GM19438 (cell line): Measurements from ENCODE around the gene HS3ST4.
"Not testable (repeated sequence)": the region's sequence is repeated elsewhere in the genome, so short reads cannot be mapped to it uniquely, and the experiment has no call there.

Experiments
- ATAC-seq: cut with Tn5 transposase; IDR thresholded peaks from one replicate; pipeline ENCODE4 v1.9.1; 2021; ENCODE audit warnings: low read depth; ENCODE audit not compliant: unreplicated experiment

The HS3ST4 gene

DNA sequence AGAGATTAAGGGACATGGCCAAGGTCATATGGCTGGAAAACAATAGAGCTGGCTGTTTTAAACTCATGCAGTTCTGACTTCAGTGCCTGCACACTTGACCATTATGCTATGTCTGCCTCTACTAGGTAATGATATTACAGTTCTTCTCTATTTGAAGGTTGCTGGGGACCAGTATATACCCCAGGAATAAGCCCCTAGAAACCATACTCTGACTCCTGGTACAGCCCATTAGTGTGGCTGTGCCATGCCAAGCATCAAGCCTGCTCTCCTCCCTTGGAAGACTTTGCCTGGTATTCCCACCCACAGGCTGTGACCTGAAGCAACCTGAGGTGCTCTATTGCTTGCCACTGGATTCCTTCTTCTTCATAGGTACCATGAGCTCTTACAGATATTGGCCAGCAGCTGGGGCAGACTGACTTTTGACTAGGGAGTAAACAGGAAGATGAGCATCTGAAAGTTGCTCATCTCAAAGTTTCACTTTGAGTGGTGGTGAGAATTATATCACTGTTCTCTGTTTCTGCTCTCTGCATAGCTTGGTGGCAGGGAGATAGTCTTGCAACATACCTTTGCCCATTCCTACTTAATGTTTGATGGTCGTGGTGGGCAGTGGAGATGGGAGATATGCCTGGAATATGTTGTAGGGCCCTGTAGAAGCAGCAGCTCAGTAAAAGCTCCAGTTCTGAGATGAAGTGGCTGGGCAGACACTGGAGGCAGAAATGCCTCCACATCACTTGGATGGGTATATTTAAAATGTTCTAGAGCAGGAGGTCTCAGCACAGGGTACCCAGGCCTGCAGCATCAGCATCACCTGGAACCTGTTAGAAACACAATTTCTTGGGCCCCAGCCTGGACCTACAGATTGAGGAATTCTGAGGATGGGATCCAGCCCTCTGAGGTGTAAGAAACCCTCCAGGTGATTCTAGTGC, 274.7 kb downstream of the HS3ST4 start:
- no peak for ATAC-seq

DNA sequence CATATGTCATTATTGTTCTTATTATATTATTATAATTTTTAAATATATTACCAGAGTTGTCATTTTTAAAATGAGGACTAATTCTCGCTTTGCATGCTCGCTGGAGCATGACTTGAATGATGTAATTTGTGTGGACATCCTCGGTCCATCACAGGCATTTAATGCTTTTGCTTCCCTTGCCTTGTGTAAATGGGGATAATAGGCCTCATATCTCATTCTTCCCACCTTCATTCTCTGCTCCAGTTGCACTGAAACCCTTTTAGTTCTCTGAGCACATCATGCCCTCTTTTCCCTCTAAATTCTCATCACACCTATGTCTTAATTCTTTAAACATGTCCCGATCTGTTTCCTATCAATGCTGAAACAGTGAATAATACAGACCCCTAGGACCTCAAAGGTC, 285.4 kb downstream of the HS3ST4 start:
- ATAC-seq = no peak

DNA sequence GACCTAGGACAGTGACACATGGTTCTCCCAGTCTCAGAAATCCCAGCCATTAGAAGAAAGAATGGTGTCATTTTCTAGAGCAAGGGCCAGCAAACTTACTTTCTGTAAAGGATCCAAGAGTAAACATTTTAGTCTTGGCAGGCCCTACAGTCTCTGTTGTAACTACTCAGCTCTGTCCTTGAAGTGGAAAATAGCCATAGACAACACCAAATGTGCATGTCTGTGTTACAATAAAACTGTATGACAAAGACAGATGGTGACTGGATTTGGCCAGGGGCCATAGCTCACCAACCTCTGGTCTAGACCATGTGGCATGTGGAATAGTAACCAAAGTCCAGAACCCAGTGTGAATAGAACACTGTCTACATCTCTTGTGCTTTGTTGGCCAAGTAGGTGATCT, 286.5 kb downstream of the HS3ST4 start:
- ATAC-seq = no peak

DNA sequence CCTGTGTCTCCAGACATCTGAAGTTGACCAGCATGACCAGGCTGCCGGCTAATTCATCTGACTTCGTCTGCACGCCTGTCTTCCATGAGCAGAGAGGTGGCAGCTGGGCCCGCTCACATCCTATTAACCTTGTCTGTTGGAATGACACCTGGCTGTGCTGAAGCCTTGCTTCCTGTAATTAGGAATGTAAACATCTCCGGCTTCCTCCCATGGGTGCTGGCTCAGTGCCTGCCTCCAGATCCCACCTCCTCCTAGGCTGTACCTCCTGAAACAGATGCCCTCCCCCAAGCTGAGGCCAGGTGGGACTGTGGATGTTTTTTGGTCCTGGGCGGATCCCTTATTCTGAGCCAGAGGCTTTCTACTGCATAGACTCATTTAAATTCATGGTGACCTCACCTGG, 296.3 kb downstream of the HS3ST4 start:
- ATAC-seq = no peak

DNA sequence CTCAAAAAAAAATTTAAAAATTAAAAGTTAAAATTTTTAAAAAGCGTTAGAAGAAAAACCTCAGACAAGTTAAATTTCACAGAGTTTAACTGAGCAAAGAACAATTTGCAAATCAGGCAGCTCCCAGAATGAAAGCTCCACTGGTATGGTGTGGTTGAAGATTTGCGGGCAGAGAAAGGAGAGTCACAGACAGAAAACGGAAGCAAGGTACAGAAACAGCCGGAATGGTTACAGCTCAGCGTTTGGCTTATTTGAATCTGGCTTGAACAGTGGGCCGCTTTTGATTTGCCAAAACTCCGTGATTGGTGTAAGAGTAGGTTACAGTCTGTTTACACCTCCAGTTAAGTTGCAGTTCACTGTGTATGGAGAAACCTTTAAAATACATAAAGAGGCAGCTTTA, 297.1 kb downstream of the HS3ST4 start:
- ATAC-seq = no peak

DNA sequence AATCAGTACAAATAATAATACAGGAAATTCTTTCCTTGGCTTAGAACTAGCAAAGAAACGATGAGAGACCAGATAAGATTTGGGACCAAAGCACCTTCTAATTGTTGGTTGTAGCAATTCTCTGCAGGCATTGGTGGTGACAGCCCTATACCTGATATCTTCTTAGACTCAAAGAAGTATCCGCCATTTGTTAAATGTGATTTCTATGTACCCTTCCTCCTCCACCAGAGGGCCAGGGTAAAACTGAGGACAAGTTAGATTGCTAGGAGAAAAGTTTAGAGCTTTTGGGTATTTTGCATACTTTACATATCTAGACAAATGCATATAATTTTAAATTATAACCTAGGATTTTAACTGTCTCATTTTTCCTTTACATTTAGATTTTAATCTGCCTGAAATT, 304.3 kb downstream of the HS3ST4 start:
- no peak for ATAC-seq

DNA sequence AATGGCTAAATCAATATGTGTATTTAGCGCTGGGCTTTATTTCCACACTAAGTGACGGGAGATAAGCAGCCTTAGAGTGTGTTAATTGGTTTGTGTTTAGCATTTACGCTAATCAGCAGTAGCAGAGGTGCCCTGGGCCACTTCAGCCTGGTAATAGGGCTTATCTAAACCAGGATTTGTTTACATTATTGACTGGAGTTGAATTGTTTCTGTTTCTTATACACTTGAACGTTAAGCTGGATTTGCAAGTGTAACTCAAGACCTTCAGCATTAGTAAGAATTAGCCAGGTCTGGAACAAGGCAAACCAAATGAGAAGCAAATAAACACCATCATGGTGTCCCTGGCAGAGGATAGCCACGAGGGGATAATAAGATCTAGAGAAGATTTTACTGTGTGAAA, 313.6 kb downstream of the HS3ST4 start:
- no peak for ATAC-seq

DNA sequence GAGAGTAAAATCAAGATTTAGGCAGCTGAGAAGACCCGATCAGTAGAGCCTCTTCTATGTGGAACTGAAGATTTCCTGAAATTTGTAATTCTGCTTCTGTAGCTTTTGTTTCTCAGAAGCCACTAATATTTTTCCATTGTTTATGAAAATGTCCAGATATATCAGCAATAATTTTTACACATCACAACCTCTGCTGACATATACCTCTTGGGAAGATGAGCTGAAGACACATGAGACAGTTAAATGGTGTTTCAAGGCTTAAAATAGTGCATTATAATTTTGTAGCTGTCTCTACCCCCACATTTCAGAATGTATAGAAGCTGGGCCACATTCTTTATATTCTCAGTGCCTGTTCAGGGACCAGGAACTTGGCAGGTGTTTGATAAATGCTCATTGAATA, 320.6 kb downstream of the HS3ST4 start:
- no peak for ATAC-seq

DNA sequence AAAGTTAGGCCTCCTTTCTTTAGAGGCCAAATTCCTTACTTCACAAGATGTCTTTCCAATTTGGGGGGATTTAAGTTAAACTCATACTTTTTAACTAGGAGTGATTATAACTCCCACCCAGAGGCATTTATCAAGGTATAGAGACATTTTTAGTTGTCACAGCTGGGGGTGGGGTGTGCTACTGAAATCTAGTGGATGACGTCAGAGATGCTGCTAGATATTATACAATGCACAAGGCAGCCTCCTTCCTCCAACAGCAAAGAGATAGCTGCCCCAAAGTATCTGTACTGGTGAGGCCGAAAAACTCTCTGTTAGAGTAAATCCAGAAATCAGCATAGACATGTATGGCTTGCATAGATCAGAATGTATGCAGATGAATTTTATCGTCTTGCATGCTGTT, 324.0 kb downstream of the HS3ST4 start:
- ATAC-seq = no peak

DNA sequence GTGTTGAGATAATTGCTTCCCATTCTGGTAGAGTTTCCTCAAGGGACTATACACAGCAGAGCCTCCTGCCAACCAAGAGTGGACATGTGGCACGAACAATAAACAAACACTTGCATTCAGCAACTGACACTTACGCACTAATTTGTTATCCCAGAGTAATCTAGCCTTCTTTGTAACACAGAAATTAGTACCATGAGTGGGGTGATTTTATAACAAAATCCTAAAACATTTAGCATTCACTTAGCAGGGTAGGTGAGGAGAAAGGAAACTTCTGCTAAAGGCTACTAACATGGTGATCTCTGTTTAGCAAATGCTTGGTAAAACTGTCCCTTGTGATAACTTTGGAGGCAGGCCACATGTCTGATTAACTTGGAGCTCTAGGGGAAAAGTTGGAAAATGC, 325.2 kb downstream of the HS3ST4 start:
- ATAC-seq = no peak

DNA sequence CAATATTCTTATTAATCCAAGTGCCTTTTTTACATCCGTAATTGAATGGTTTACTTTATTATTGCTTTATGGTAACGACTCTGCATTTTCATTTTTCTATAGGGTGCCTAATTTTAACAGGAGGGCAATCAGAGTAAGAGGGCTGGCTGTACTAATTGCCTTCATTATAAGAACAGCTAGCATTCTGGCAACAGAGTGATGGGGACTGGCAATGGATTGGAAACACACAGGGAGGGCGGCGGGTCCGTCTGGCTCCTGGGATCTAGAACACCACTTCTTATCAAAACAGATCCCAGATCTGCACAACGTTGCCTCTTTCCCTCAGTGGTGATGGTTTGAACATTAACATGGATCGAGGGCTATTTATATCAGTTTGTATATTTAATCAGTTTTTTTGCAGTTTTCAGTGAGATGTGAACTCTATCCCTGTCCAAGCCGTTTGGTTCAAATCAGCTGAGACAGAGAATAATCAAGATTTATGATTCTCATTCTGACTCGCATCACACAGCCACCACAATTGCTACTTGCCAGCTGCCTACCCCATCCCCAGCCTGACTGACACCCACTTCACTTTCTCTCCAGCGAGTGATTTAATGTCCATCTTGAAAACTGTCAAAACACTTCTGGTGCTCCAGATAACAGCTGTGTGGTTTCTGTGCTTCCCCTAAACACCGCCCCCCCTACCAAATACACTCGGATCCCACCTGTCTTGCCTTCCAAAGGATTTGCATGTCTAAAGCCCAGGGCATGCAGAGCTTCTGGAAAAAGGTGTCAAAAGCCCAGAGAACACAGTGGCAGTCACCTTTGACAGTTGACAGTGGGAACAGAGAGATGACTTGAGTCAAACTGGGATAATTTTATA, 327.9 kb downstream of the HS3ST4 start:
- no peak for ATAC-seq

DNA sequence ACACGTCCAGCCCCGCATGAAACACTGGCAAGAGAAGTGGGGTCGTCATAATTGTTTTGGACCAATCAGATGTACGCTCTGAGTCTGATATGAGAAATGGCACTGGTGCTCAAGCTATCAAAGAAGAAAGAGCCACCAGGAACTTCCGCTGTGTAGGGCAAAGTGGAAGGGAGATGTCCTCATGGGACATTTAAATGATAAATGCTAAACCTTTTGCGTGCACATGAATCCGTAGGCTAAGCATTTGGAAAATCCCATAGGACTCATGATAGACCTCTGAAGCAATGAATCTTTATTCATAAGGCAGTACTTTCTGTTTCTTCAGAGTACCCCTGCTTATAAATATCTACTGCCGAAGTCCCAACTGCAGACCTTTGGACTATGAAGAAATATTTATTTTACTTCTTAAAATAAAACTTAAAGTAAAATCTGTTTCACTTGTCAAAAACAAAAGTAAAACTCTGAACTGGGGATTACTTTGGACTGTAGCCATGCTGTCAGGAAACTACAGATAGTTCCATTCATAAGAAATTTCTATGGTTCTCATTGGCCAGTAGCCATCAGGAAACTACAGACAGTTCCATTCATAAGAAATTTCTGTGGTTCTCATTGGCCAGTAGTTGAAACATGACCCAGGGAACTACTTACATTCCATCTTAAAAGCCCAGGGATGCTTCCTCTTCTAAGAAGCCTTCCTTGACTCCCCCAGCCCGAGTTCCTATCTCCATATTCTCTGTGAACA, 335.1 kb downstream of the HS3ST4 start:
- no peak for ATAC-seq

DNA sequence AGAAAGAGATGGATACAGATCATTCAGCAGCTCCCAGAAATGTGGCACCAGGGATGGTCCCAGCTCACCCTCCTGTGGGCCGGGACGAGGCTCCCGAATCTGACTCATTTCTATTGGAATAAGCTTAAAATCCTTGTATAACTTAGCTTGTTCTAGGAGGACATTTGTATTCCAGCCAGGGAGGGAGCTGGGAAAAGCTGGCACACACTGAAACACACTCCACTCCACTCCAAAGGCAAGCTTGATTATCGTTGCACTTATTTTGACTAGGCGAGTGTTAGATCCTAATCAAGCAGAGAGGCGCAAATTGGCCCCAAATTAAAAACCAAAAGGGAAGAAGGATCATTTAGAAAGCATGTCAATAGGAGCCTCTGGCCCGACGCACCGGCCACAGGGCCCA, 339.5 kb downstream of the HS3ST4 start:
- no peak for ATAC-seq

DNA sequence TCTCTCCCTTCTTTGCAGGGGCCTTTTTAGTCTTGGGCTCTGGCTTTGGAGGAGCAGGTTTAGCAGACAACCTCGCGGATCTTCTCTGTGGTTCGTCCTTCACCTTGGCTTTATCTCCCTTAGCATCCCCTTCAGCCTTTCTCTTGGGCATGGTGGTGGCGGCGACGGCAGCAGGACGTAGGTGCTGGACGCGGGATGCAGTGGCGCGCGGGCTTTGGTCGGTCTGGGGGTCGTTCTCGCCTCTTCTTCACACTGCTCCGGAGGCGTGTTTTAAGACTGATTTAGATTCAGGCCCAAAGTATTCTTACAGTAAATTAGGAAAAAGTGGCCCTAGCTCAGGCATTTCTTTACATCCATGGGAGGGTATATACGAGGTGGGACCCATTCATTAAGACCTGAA, 340.9 kb downstream of the HS3ST4 start:
- ATAC-seq = not testable (repeated sequence)

DNA sequence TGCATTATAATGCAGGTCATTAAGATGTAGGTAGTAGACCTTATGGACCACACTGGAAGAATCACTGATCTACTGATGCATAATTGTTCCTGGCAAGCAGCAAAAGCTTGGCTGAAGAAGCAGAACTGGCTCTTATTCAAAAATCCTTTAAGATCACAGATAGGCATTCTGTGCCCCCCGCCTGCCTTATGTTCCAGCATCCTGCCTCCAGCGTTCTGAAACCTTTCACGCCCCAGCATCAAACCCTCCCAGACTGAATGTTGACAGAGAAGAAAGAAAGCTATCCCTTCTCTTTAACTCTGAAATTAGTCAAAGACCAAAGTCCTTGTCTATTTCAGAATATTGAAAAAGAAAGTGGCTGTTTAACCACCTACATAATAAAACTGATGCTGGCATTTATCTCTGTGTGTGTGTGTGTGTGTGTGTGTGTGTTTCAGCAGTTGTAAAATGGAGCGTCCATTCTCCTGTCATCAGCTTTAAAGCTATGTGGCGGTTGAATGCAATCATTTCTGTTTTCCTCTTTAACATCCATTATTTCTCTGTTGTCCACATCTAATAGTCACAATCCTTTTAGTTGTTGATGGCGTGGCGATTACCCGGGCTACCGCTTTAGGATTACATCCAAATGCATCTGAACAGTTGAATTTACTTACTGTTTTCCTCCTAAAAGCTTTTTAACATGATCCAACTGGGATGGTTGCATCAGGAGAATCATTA, 350.4 kb downstream of the HS3ST4 start:
- ATAC-seq = no peak

DNA sequence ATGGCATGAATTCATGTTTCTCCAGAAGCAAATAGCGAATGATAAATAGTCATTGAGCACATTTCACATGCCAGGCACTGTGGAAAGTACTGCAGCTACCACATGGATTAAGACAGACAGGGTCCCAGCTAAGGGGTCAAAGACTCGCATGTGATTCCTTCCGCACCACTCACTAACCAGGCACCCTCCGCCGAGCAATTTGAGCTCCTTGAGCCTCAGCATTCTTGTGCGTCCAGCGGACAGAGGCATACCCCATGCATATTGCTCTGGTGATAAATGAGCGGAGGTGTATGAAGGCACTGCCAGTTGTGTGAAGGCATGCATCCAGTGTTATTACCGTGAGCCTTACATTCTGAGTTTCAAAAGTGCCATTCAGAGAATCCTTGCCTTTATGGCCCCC, 358.7 kb downstream of the HS3ST4 start:
- no peak for ATAC-seq

DNA sequence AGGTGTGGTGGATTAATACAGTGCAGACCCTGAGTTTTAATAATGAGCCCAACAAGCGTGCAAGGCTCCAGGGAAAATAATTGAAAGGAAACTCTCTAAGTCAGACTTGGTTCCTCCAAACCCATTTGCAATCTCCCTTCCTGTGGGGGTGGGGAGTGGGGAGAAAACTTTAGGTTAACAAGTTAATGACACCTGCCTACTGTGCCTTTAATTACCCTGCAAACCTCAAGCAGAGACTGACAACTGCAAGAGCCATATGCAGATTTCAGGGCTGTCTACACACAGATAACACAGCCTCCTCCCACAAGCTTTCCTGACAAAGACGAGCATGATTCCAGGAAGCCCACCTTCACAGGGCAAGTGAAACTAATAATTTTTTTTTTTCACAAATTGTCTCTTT, 359.3 kb downstream of the HS3ST4 start:
- ATAC-seq = no peak

DNA sequence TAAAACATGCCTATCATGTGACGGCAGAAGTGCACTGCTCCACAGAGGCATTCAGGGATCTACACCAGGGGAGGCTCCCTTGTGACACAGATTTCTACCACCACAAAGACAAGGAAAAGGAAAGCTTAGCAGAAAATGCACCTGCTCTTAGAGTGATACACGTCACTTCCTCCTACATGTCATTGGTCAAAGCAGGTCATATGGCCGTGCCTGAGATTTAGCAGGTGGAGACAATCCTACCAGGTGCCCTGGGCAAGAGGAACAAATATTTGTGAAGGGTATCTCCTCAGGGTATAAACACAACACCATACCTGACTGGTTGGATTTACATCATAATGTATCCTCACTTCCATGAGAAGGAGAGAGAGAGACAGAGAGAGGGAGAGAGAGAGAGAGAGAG, 362.1 kb downstream of the HS3ST4 start:
- no peak for ATAC-seq

DNA sequence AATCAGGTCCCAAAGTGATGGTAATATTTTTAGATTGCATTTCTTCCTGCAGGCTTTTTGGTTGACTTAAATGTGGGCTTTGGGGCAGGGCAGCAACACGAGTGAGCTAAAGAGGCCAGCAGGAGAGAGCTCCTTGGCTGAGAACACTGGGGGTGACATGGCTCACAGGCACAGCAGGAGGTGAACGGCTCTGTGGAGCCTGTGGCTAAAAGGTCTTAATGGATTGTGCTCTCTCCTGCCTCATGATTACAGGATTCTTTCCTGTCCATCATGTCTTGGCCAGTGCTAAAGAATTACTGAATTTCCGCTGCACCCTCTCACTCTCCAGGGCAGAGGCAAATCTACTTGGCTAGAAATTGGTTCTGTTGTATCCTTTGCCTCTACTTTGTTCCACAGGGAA, 366.6 kb downstream of the HS3ST4 start:
- ATAC-seq = no peak

DNA sequence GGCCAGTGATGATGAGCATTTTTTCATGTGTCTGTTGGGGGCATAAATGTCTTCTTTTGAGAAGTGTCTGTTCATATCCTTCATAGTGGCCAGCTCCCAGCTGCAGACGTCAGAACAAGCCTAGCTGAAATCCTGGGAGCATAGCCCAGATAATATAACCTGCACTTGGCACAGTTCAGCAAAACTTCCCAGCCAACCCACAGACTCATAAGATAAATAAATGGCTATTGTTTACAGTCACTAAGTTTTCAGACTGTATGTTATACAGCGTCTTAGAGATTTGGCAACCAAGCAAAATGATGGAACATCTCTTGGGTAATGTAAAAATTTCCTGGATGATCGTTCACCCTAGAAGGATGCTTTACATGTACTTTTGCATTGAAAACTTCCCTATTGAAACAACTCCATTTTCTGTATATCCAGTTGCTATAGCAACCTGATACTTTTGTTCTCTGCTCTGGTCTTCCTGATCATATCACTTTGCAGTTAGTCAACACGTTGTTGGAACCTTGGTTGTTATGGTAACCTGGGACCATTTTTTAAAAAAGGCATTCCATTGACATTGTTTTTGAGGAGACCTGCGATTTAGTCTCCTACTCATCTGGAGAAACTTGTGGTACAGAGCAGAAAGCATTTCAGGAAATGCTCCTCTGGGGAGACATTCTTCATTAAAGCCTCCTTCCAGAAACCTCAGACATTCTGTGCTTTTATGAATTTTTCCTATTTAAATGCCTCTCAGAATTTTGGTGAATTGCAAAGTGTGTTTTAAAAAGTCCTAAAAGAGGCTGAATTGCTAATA, 378.7 kb downstream of the HS3ST4 start:
- no peak for ATAC-seq
